ENCODE measurements around the gene DCLRE1C. TPM values are rescaled to one million over a fixed set of nuclear protein-coding genes. Genes with fewer than 3 reads are reported as not detected.

DCLRE1C gene
- polyA plus RNA-seq, 1 donor from 2014 or later = 7.5 TPM

DNA sequence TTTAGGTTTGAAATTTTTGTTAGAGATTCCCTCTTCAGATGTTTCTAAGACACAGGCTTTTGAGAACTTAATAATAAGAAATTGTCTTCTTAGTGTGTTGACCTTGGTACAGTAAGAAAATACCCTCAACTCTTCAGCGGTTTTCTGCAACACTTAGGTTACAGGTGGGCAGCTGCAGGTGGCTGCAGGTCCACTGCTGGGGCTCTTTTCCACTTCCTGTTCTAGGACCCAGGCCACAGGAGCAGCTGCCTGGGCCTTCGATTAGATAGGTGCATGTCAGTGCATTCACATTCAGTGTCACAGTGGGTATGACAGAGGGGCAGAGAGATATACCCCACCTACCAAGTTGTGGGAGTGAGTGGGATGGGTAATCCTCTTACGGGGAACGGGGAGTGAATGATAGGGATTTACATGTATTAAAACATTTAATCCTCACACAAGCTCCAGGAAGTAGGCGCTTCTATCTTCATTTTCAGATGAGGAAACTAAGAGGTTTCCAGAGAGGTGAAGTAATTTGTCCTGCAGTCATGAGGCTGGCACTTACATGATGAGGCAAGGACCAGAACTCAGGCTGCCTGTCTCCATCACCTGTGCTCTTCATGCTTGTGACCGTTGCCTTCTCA is 95.4 kb downstream of the DCLRE1C start:
- TF ChIP-seq, protein P1, sequence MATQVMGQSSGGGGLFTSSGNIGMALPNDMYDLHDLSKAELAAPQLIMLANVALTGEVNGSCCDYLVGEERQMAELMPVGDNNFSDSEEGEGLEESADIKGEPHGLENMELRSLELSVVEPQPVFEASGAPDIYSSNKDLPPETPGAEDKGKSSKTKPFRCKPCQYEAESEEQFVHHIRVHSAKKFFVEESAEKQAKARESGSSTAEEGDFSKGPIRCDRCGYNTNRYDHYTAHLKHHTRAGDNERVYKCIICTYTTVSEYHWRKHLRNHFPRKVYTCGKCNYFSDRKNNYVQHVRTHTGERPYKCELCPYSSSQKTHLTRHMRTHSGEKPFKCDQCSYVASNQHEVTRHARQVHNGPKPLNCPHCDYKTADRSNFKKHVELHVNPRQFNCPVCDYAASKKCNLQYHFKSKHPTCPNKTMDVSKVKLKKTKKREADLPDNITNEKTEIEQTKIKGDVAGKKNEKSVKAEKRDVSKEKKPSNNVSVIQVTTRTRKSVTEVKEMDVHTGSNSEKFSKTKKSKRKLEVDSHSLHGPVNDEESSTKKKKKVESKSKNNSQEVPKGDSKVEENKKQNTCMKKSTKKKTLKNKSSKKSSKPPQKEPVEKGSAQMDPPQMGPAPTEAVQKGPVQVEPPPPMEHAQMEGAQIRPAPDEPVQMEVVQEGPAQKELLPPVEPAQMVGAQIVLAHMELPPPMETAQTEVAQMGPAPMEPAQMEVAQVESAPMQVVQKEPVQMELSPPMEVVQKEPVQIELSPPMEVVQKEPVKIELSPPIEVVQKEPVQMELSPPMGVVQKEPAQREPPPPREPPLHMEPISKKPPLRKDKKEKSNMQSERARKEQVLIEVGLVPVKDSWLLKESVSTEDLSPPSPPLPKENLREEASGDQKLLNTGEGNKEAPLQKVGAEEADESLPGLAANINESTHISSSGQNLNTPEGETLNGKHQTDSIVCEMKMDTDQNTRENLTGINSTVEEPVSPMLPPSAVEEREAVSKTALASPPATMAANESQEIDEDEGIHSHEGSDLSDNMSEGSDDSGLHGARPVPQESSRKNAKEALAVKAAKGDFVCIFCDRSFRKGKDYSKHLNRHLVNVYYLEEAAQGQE (IDR thresholded peaks at IDR 0.05; ENCODE audit: borderline replicate concordance) = no peak
- TF ChIP-seq SMC3 (conservative IDR thresholded peaks at IDR 0.05; ENCODE audit: poor library complexity) (no peak), EP300 (conservative IDR thresholded peaks at IDR 0.05; ENCODE audit: poor library complexity, severe bottlenecking) (no peak)
- H3K36me3 ChIP-seq (ENCODE audit: insufficient read depth, low read length) = no peaks in the 10 kb centered on the region
- no peak overlapping the region for H3K4me2 ChIP-seq (ENCODE audit: low read length)
- no peak overlapping the region for H3K9ac ChIP-seq (ENCODE audit: low read length)
- H3K9me3 ChIP-seq (ENCODE audit: low read length) = no peaks in the 10 kb centered on the region
- no peak overlapping the region for H3K27ac ChIP-seq (ENCODE audit: low read length)
- H3K79me2 ChIP-seq (replicated peaks; ENCODE audit: insufficient read depth, low read length) = no peaks in the 10 kb centered on the region
- no peaks in the 10 kb centered on the region for H3K27me3 ChIP-seq (ENCODE audit: insufficient read depth, low read depth, low read length)
- no peaks in the 10 kb centered on the region for H3F3A ChIP-seq (ENCODE audit: insufficient read depth, low read length, poor library complexity, severe bottlenecking)
- H3K9me2 ChIP-seq (ENCODE audit: insufficient read depth, low read length) = no peaks in the 10 kb centered on the region
- no peak overlapping the region for H3K4me3 ChIP-seq (ENCODE audit: low read length)
- H4K20me1 ChIP-seq (ENCODE audit: insufficient read depth) = no peaks in the 10 kb centered on the region
- H2AFZ ChIP-seq (ENCODE audit: low read depth, low read length) = no peak overlapping the region

DNA sequence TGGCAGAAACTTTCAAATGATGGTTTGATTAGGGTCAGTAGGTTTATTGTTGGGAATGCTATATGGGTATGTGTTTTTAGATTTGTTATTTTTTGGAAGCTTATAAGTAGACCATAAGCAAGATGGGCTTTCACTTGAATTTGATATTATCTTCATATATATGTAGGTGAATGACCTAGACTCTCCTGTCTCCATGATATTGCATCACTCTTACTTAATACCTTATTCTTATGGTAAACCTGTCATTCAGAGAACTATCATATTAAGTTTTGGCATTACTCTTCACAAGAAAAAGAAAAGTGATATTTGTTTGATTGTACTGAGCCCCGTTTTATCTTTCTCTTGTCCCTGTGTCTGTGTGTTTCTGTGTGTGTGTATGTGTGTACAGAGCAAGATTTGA is 98.4 kb downstream of the DCLRE1C start:
- no peak overlapping the region for H3K9ac ChIP-seq (ENCODE audit: low read length)
- no peaks in the 10 kb centered on the region for H3K9me2 ChIP-seq (ENCODE audit: insufficient read depth, low read length)
- H3K27me3 ChIP-seq (ENCODE audit: insufficient read depth, low read depth, low read length) = no peaks in the 10 kb centered on the region
- H2AFZ ChIP-seq (ENCODE audit: low read depth, low read length) = no peak overlapping the region
- H3K27ac ChIP-seq (ENCODE audit: low read length) = no peak overlapping the region
- no peaks in the 10 kb centered on the region for H3K9me3 ChIP-seq (ENCODE audit: low read length)
- no peaks in the 10 kb centered on the region for H4K20me1 ChIP-seq (ENCODE audit: insufficient read depth)
- H3K36me3 ChIP-seq (ENCODE audit: insufficient read depth, low read length) = no peaks in the 10 kb centered on the region
- no peaks in the 10 kb centered on the region for H3F3A ChIP-seq (ENCODE audit: insufficient read depth, low read length, poor library complexity, severe bottlenecking)
- TF ChIP-seq MXI1 (conservative IDR thresholded peaks at IDR 0.05; ENCODE audit: poor library complexity, severe bottlenecking) (no peak), EP300 (conservative IDR thresholded peaks at IDR 0.05; ENCODE audit: poor library complexity, severe bottlenecking) (no peak), SMC3 (conservative IDR thresholded peaks at IDR 0.05; ENCODE audit: poor library complexity) (no peak), RAD21 (conservative IDR thresholded peaks at IDR 0.05) (no peak), EZH2 (IDR thresholded peaks at IDR 0.05; ENCODE audit: borderline replicate concordance, insufficient read depth, low read length, poor library complexity, severe bottlenecking) (no peak), POLR2AphosphoS5 (IDR thresholded peaks at IDR 0.05) (no peak), TAF1 (IDR thresholded peaks at IDR 0.05; ENCODE audit: low read depth) (no peak)
- TF ChIP-seq, protein P1 (IDR thresholded peaks at IDR 0.05; ENCODE audit: borderline replicate concordance) = no peak
- TF ChIP-seq, protein P2, sequence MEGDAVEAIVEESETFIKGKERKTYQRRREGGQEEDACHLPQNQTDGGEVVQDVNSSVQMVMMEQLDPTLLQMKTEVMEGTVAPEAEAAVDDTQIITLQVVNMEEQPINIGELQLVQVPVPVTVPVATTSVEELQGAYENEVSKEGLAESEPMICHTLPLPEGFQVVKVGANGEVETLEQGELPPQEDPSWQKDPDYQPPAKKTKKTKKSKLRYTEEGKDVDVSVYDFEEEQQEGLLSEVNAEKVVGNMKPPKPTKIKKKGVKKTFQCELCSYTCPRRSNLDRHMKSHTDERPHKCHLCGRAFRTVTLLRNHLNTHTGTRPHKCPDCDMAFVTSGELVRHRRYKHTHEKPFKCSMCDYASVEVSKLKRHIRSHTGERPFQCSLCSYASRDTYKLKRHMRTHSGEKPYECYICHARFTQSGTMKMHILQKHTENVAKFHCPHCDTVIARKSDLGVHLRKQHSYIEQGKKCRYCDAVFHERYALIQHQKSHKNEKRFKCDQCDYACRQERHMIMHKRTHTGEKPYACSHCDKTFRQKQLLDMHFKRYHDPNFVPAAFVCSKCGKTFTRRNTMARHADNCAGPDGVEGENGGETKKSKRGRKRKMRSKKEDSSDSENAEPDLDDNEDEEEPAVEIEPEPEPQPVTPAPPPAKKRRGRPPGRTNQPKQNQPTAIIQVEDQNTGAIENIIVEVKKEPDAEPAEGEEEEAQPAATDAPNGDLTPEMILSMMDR (IDR thresholded peaks at IDR 0.05; ENCODE audit: poor library complexity, severe bottlenecking) = no peak
- H3K4me3 ChIP-seq (ENCODE audit: low read length) = no peak overlapping the region
- H3K4me2 ChIP-seq (ENCODE audit: low read length) = no peak overlapping the region
- H3K79me2 ChIP-seq (replicated peaks; ENCODE audit: insufficient read depth, low read length) = no peaks in the 10 kb centered on the region

Data from neural cell (in vitro differentiated cells).